ENCODE results near the gene CASK.
"Not testable (repeated sequence)": the region's sequence is repeated elsewhere in the genome, so short reads cannot be mapped to it uniquely, and the experiment has no call there.

CASK gene

GRCh38 chrX:41722816-41723618 lies 200.3 kb downstream of the CASK start:
- no peak for DNase-seq

- no peak for DNase-seq
These were observed 201.1 kb downstream of the CASK start for GRCh38 chrX:41722214-41722613.

GRCh38 chrX:41721590-41721989 lies 201.8 kb downstream of the CASK start:
- DNase-seq, result no peak

GRCh38 chrX:41720125-41720779 lies 203.1 kb downstream of the CASK start:
- DNase-seq, result no peak

GRCh38 chrX:41719610-41720009 lies 203.7 kb downstream of the CASK start:
- DNase-seq, result not testable (repeated sequence)

- no peak for DNase-seq
These were observed 204.7 kb downstream of the CASK start for GRCh38 chrX:41718481-41719235.

GRCh38 chrX:41716767-41717473 lies 206.4 kb downstream of the CASK start:
- no peak for DNase-seq

- DNase-seq, result no peak
These were observed 207.1 kb downstream of the CASK start for GRCh38 chrX:41716222-41716621.

- DNase-seq, result no peak
These were observed 212.2 kb downstream of the CASK start for GRCh38 chrX:41711021-41711667.

GRCh38 chrX:41708486-41708885 lies 214.9 kb downstream of the CASK start:
- DNase-seq, result no peak

GRCh38 chrX:41707218-41707617 lies 216.1 kb downstream of the CASK start:
- no peak for DNase-seq

GRCh38 chrX:41705680-41706374 lies 217.5 kb downstream of the CASK start:
- no peak for DNase-seq

GRCh38 chrX:41705042-41705441 lies 218.3 kb downstream of the CASK start:
- DNase-seq, result no peak

GRCh38 chrX:41703574-41704029 lies 219.8 kb downstream of the CASK start:
- DNase-seq, result no peak

GRCh38 chrX:41695426-41695825 lies 227.9 kb downstream of the CASK start:
- no peak for DNase-seq

- no peak for DNase-seq
These were observed 230.3 kb downstream of the CASK start for GRCh38 chrX:41693024-41693423.

- DNase-seq, result no peak
These were observed 231.1 kb downstream of the CASK start for GRCh38 chrX:41692162-41692749.

GRCh38 chrX:41689711-41690110 lies 233.6 kb downstream of the CASK start:
- no peak for DNase-seq

GRCh38 chrX:41688835-41689234 lies 234.5 kb downstream of the CASK start, which contains the start of gene GPR34:
GPR34 (plus strand) TSS chrX:41688973; CDS start chrX:41695634, 6,661 bp downstream.
- no peak for DNase-seq

GRCh38 chrX:41688156-41688555 lies 235.2 kb downstream of the CASK start:
- DNase-seq, result no peak

- DNase-seq, result no peak
These were observed 236.6 kb downstream of the CASK start for GRCh38 chrX:41686788-41687187.
